NCI-H2081 (cell line): ENCODE results near the gene STPG4.
"Not testable (repeated sequence)": the region's sequence is repeated elsewhere in the genome, so short reads cannot be mapped to it uniquely, and the experiment has no call there.

Source experiments
- DNase-seq, 2 experiments: peaks; one replicate each; lab custom pipeline; 2025; lab: John Stamatoyannopoulos, UW

The STPG4 gene

GRCh38 chr2:47126783-47127182 is 28.3 kb downstream of the STPG4 start:
- no peak for DNase-seq

GRCh38 chr2:47124740-47125139 is 30.4 kb downstream of the STPG4 start:
- not testable (repeated sequence) for DNase-seq

- DNase-seq, result not testable (repeated sequence)
Measured at GRCh38 chr2:47120424-47120823, 34.7 kb downstream of the STPG4 start.

- no peak for DNase-seq
Measured at GRCh38 chr2:47119001-47119400, 36.1 kb downstream of the STPG4 start.

- DNase-seq, result no peak
Measured at GRCh38 chr2:47118581-47118980, 36.5 kb downstream of the STPG4 start.

- no peak for DNase-seq
Measured at GRCh38 chr2:47112665-47113435, 42.3 kb downstream of the STPG4 start.

GRCh38 chr2:47109680-47110079 is 45.4 kb downstream of the STPG4 start:
- DNase-seq, result no peak

- DNase-seq, result no peak
Measured at GRCh38 chr2:47109007-47109375, 46.1 kb downstream of the STPG4 start.

GRCh38 chr2:47108267-47109006 is 46.7 kb downstream of the STPG4 start:
- DNase-seq, result not testable (repeated sequence)

GRCh38 chr2:47107201-47107600 is 47.9 kb downstream of the STPG4 start:
- DNase-seq, result not testable (repeated sequence)

GRCh38 chr2:47106231-47106630 is 48.9 kb downstream of the STPG4 start:
- DNase-seq, result not testable (repeated sequence)

GRCh38 chr2:47099712-47100111 is 55.4 kb downstream of the STPG4 start:
- not testable (repeated sequence) for DNase-seq

GRCh38 chr2:47098953-47099352 is 56.2 kb downstream of the STPG4 start:
- DNase-seq, result no peak

- no peak for DNase-seq
Measured at GRCh38 chr2:47097563-47097962, 57.5 kb downstream of the STPG4 start.

- no peak for DNase-seq
Measured at GRCh38 chr2:47096451-47096850, 58.7 kb downstream of the STPG4 start.

- DNase-seq, result no peak
Measured at GRCh38 chr2:47095349-47096020, 59.6 kb downstream of the STPG4 start.

- DNase-seq, result no peak
Measured at GRCh38 chr2:47094511-47095142, 60.5 kb downstream of the STPG4 start.

GRCh38 chr2:47093626-47094025 is 61.5 kb downstream of the STPG4 start:
- no peak for DNase-seq

GRCh38 chr2:47092465-47092864 is 62.6 kb downstream of the STPG4 start:
- DNase-seq, result no peak

- DNase-seq, result no peak
Measured at GRCh38 chr2:47091118-47091517, 64.0 kb downstream of the STPG4 start.

GRCh38 chr2:47089083-47089464 is 66.0 kb downstream of the STPG4 start:
- DNase-seq, result no peak

- DNase-seq, result peak; percentile 4 to 39
Measured at GRCh38 chr2:47088371-47089082, 66.6 kb downstream of the STPG4 start.
